T-cell (primary cell): ENCODE data around the gene ARRB2. TPM values are rescaled to one million over a fixed set of nuclear protein-coding genes. Genes with fewer than 3 reads are reported as not detected.
"Not testable (repeated sequence)": the region's sequence is repeated elsewhere in the genome, so short reads cannot be mapped to it uniquely, and the experiment has no call there.

Experiments
- ATAC-seq, 4 experiments: fragments of 200-7000 bp in 3 of 4; fragments of 150-1000 bp in 1 of 4; cut with Tn5 transposase; replicated peaks in 1 of 4; 1 replicate in 3 of 4; 2 replicates in 1 of 4; pipeline ENCODE4 v1.10.0; 2021; ENCODE audit warnings: moderate library complexity in 3 of 4, mild to moderate bottlenecking in 2 of 4, moderate number of reproducible peaks in 1 of 4
- CTCF ChIA-PET, 2 donors: fragments of 300-600 bp; sonication (Branson Sonifier 250); formaldehyde crosslinking; loops; one replicate each; lab custom pipeline; 2022; ENCODE audit warnings: antibody characterized with exemption in 2 of 2; lab: Charles Lee
- POLR2A ChIA-PET, 2 donors: fragments of 300-600 bp; sonication (Branson Sonifier 250); formaldehyde crosslinking; loops; one replicate each; lab custom pipeline; 2022; ENCODE audit warnings: antibody characterized with exemption in 2 of 2; lab: Charles Lee
- DNase-seq, 35 experiments: peaks; one replicate each; pipeline versions ENCODE4 v3.0.0 to v3.0.0-alpha.2; 2013 to 2023
- H3K27ac ChIP-seq: one replicate; pipeline ENCODE4 v1.5.1; 2013; ENCODE audit warnings: low read length
- H3K27me3 ChIP-seq, 2 experiments: replicated peaks in 1 of 2; 1 replicate in 1 of 2; 2 replicates in 1 of 2; pipeline versions ENCODE4 v1.6.1 to v1.7.0; 2013; ENCODE audit warnings: low read length in 1 of 2, mixed read lengths in 1 of 2; ENCODE audit not compliant: control insufficient read depth in 2 of 2, insufficient read depth in 2 of 2; ENCODE audit errors: extremely low read depth in 1 of 2
- H3K36me3 ChIP-seq, 2 donors: 1 replicate in 1 of 2; 2 replicates in 1 of 2; pipeline versions ENCODE4 v1.6.1 to v1.7.0; 2013; ENCODE audit warnings: low read length in 1 of 2; ENCODE audit not compliant: control insufficient read depth in 2 of 2, insufficient read depth in 1 of 2; ENCODE audit errors: extremely low read depth in 1 of 2
- H3K4me1 ChIP-seq, 2 experiments: 1 replicate in 1 of 2; 2 replicates in 1 of 2; pipeline versions ENCODE4 v1.6.1 to v1.7.0; 2013; ENCODE audit warnings: low read length in 2 of 2, mixed read lengths in 1 of 2; ENCODE audit not compliant: insufficient read depth in 2 of 2, control insufficient read depth in 1 of 2; ENCODE audit errors: extremely low read depth in 1 of 2
- H3K4me3 ChIP-seq, 2 donors: 1 replicate in 1 of 2; 2 replicates in 1 of 2; pipeline versions ENCODE4 v1.5.1 to v1.7.0; 2013; ENCODE audit warnings: mild to moderate bottlenecking in 2 of 2, low read length in 1 of 2, moderate library complexity in 1 of 2; ENCODE audit not compliant: control insufficient read depth in 1 of 2; ENCODE audit errors: extremely low read depth in 1 of 2
- H3K9me3 ChIP-seq: 2 replicates; pipeline ENCODE4 v1.7.0; 2013
- H3K27ac Mint-ChIP-seq, 2 donors: one replicate each; pipeline ENCODE4 v1.8.0; 2020 to 2021; ENCODE audit warnings: mild to moderate bottlenecking in 2 of 2, mixed read lengths in 2 of 2
- H3K27me3 Mint-ChIP-seq, 2 donors: one replicate each; pipeline ENCODE4 v1.8.0; 2021 to 2022; ENCODE audit warnings: mixed read lengths in 2 of 2
- H3K36me3 Mint-ChIP-seq: one replicate; pipeline ENCODE4 v1.8.0; 2021; ENCODE audit warnings: mixed read lengths
- H3K4me1 Mint-ChIP-seq, 3 donors: one replicate each; pipeline ENCODE4 v1.8.0; 2020 to 2022; ENCODE audit warnings: mixed read lengths in 3 of 3, mild to moderate bottlenecking in 1 of 3
- H3K4me3 Mint-ChIP-seq, 3 donors: one replicate each; pipeline ENCODE4 v1.8.0; 2020 to 2022; ENCODE audit warnings: mild to moderate bottlenecking in 3 of 3, mixed read lengths in 3 of 3, moderate library complexity in 3 of 3
- H3K9me3 Mint-ChIP-seq, 3 donors: one replicate each; pipeline ENCODE4 v1.8.0; 2020 to 2022; ENCODE audit warnings: mixed read lengths in 3 of 3
- WGBS: methylation state at CpG from one replicate; pipeline ENCODE4 v1.1.5; 2013; ENCODE audit warnings: missing lambda C conversion rate; ENCODE audit not compliant: insufficient coverage; 5-methylcytosine and 5-hydroxymethylcytosine counted together
- total RNA-seq, 35 experiments: library from RNA in 6 of 35; stranded (reverse) in 6 of 35; fragments of 120-200 nt in 1 of 35; gene quantifications; one replicate each; pipeline versions ENCODE4 v1.2.1 to v1.2.4 and lab custom pipeline; 2013 to 2026

ARRB2 gene
- total RNA-seq, 5 donors from 2014 or later (not counting 1 experiment from before 2014, with no cell fraction given), result 247 to 374 (median 325) TPM

GRCh38 chr17:4676791-4677190 is 33.6 kb upstream of the ARRB2 start:
- WGBS, result 100% methylated on average over 5 of the region's 7 CpGs
- H3K27ac Mint-ChIP-seq, result no peak overlapping the region
- peaks cover 0 to 3% (median 0%) of the 10 kb centered on the region in 3 donors for H3K4me1 Mint-ChIP-seq
- Histone ChIP-seq H3K27ac (no peak overlapping the region), H3K36me3 (peaks cover 27 to 82% of the 10 kb centered on the region in 2 donors), H3K4me1 (no peaks in the 10 kb centered on the region), H3K27me3 (no peaks in the 10 kb centered on the region), H3K4me3 (no peak overlapping the region), H3K9me3 (no peaks in the 10 kb centered on the region)
- H3K4me3 Mint-ChIP-seq, result no peak overlapping the region
- H3K36me3 Mint-ChIP-seq, result peaks cover 34% of the 10 kb centered on the region
- CTCF ChIA-PET, result interaction anchor here in 1 of 2 donors (0.9 kb wide), 1 partner anchor 76 kb away, joined by 4 read pairs; no protein-coding TSS in a partner anchor
- H3K9me3 Mint-ChIP-seq, result no peaks in the 10 kb centered on the region
- POLR2A ChIA-PET, result interaction anchor here in 1 of 2 donors (1.0 kb wide), 1 partner anchor 15 kb away, joined by 3 read pairs; no protein-coding TSS in a partner anchor
- H3K27me3 Mint-ChIP-seq, result no peaks in the 10 kb centered on the region
- DNase-seq (no peak), ATAC-seq (no peak)

- no peak overlapping the region for H3K4me3 ChIP-seq
- H3K36me3 ChIP-seq, result peaks cover 27 to 80% of the 10 kb centered on the region in 2 donors
- H3K4me1 ChIP-seq, result no peaks in the 10 kb centered on the region
- ATAC-seq (no peak), DNase-seq (no peak)
- ChIA-PET CTCF (no interaction called here), POLR2A (no interaction called here)
- H3K27me3 Mint-ChIP-seq, result no peaks in the 10 kb centered on the region
- H3K4me3 Mint-ChIP-seq, result no peak overlapping the region
- H3K27ac Mint-ChIP-seq, result no peak overlapping the region
- H3K9me3 Mint-ChIP-seq, result no peaks in the 10 kb centered on the region
- WGBS, result 68% methylated on average over 10 of the region's 14 CpGs
- no peak overlapping the region for H3K27ac ChIP-seq
- peaks cover 41% of the 10 kb centered on the region for H3K36me3 Mint-ChIP-seq
- peaks cover 0 to 3% (median 0%) of the 10 kb centered on the region in 3 donors for H3K4me1 Mint-ChIP-seq
- H3K27me3 ChIP-seq, result no peaks in the 10 kb centered on the region
- no peaks in the 10 kb centered on the region for H3K9me3 ChIP-seq
Measured at GRCh38 chr17:4678448-4679026, 31.9 kb upstream of the ARRB2 start.

- H3K27ac Mint-ChIP-seq, result no peak overlapping the region
- H3K4me1 Mint-ChIP-seq, result peaks cover 0 to 6% (median 3%) of the 10 kb centered on the region in 3 donors
Measured at GRCh38 chr17:4679658-4680057, 30.8 kb upstream of the ARRB2 start.

DNA sequence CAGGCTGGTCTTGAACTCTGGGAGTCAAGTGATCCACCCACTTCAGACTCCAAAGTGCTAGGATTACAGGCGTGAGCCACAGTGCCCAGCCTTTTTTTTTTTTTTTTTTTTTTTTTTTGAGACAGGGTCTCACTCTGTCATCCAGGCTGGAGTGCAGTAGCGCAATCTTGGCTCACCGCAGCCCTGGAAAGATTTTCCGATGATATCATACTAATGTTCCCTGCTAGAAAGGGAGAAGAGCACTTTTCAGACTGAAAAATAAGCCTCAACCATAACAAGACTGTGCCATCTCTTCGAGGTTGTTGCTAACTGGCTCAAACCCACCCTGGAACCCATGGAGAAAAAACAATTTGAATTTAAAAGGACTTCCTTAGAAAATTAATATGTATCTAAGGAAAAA is 26.7 kb upstream of the ARRB2 start:
- H3K4me3 Mint-ChIP-seq, H3K9me3 ChIP-seq, CTCF ChIA-PET, DNase-seq, H3K27ac ChIP-seq, H3K27me3 Mint-ChIP-seq, H3K27ac Mint-ChIP-seq, H3K4me1 ChIP-seq, H3K9me3 Mint-ChIP-seq, H3K27me3 ChIP-seq, H3K4me3 ChIP-seq, POLR2A ChIA-PET, ATAC-seq: not testable (repeated sequence)
- H3K36me3 ChIP-seq, result peaks cover 5 to 57% of the 10 kb centered on the region in 2 donors
- H3K4me1 Mint-ChIP-seq, result peaks cover 16 to 27% (median 17%) of the 10 kb centered on the region in 3 donors
- peaks cover 57% of the 10 kb centered on the region for H3K36me3 Mint-ChIP-seq
- WGBS, result 100% methylated on average over 3 of the region's 5 CpGs

More at GRCh38 chr17:4679658-4680057, 30.8 kb upstream of the ARRB2 start:
- ATAC-seq (no peak), DNase-seq (no peak)
- H3K36me3 Mint-ChIP-seq, result peaks cover 48% of the 10 kb centered on the region
- POLR2A ChIA-PET, result no interaction called here
- CTCF ChIA-PET, result no interaction called here
- Histone ChIP-seq H3K27me3 (no peaks in the 10 kb centered on the region), H3K4me3 (no peak overlapping the region), H3K9me3 (no peaks in the 10 kb centered on the region), H3K36me3 (peaks cover 22 to 73% of the 10 kb centered on the region in 2 donors), H3K4me1 (no peaks in the 10 kb centered on the region), H3K27ac (no peak overlapping the region)
- no peaks in the 10 kb centered on the region for H3K9me3 Mint-ChIP-seq
- 97% methylated on average over 6 of the region's 7 CpGs for WGBS
- H3K4me3 Mint-ChIP-seq, result no peak overlapping the region
- H3K27me3 Mint-ChIP-seq, result no peaks in the 10 kb centered on the region

- H3K9me3 Mint-ChIP-seq, H3K9me3 ChIP-seq, CTCF ChIA-PET, H3K27me3 ChIP-seq, POLR2A ChIA-PET, H3K27me3 Mint-ChIP-seq, ATAC-seq, H3K27ac Mint-ChIP-seq, H3K27ac ChIP-seq, H3K4me1 ChIP-seq, DNase-seq, H3K4me3 ChIP-seq, H3K4me3 Mint-ChIP-seq: not testable (repeated sequence)
- H3K36me3 ChIP-seq, result peaks cover 5 to 49% of the 10 kb centered on the region in 2 donors
- peaks cover 39 to 50% (median 44%) of the 10 kb centered on the region in 3 donors for H3K4me1 Mint-ChIP-seq
- no CpG with 5 or more reads among the region's 12 CpGs for WGBS
- peaks cover 54% of the 10 kb centered on the region for H3K36me3 Mint-ChIP-seq
Measured at GRCh38 chr17:4689872-4690271, 20.6 kb upstream of the ARRB2 start.

DNA sequence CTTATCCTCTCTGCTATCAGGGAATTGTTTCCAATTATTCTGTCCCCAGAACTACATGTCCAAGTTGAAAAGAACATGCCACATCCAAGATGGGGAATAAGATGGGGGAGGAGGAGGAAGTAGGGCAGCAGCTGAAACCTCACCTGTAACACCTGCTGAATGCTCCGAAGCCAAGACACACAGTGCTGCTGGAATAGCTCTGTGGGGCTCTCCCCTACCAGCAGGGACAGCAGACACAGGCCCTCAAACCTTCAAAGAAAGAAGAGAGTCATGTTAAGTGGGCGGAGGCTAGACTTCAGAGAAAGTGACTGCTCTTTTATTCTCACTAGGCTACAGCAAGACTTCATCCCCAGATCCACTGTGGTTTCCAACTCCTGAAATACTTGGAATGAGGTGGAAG is 19.7 kb upstream of the ARRB2 start:
- Mint-ChIP-seq H3K27ac (no peak overlapping the region), H3K4me1 (peaks cover 41 to 49% (median 47%) of the 10 kb centered on the region in 3 donors), H3K27me3 (no peaks in the 10 kb centered on the region), H3K9me3 (no peaks in the 10 kb centered on the region), H3K36me3 (peaks cover 47% of the 10 kb centered on the region), H3K4me3 (no peak overlapping the region)
- Histone ChIP-seq H3K4me3 (no peak overlapping the region), H3K36me3 (peaks cover 0 to 42% of the 10 kb centered on the region in 2 donors), H3K27me3 (no peaks in the 10 kb centered on the region), H3K4me1 (peaks cover 0 to 7% of the 10 kb centered on the region in 2 experiments), H3K9me3 (no peaks in the 10 kb centered on the region), H3K27ac (no peak overlapping the region)
- no CpG with 5 or more reads among the region's 2 CpGs for WGBS
- POLR2A ChIA-PET, result no interaction called here
- CTCF ChIA-PET, result no interaction called here
- ATAC-seq (no peak), DNase-seq (no peak)
